Measurements from ENCODE around the gene FAM117A.
"Not testable (repeated sequence)": the region's sequence is repeated elsewhere in the genome, so short reads cannot be mapped to it uniquely, and the experiment has no call there.

FAM117A gene

GRCh38 chr17:49676276-49676868, 87.6 kb downstream of the FAM117A start:
- peak; percentile 71 for DNase-seq

GRCh38 chr17:49674507-49674906, 89.4 kb downstream of the FAM117A start:
- no peak for DNase-seq

- DNase-seq, result not testable (repeated sequence)
Observed at GRCh38 chr17:49673679-49674078, 90.3 kb downstream of the FAM117A start.

- no peak for DNase-seq
Observed at GRCh38 chr17:49670641-49671040, 93.3 kb downstream of the FAM117A start.

- no peak for DNase-seq
Observed at GRCh38 chr17:49670002-49670401, 93.9 kb downstream of the FAM117A start.

- DNase-seq, result peak; percentile 6
Observed at GRCh38 chr17:49667854-49668253, 96.1 kb downstream of the FAM117A start.

GRCh38 chr17:49664706-49665211, 99.2 kb downstream of the FAM117A start:
- DNase-seq, result no peak
